Erythroblast (primary cell): ENCODE results near the gene CRHR2.

Experiments
- GATA1 ChIP-seq: IDR thresholded peaks from 2 replicates; pipeline ENCODE4 v1.6.1; 2011; ENCODE audit warnings: low read depth, mild to moderate bottlenecking, control low read depth, low read length, moderate library complexity
- POLR2A ChIP-seq: IDR thresholded peaks from 2 replicates; pipeline ENCODE4 v1.6.1; 2011; ENCODE audit warnings: mild to moderate bottlenecking, low read length

GRCh38 chr7:30650421-30650808, 31.8 kb downstream of the CRHR2 start:
- no peak for TF ChIP-seq POLR2A
- no peak for TF ChIP-seq GATA1
